GM19240 (cell line): ENCODE data around the gene RPS6KB1.
A peak's percentile ranks its signal among the peaks of the same experiment; 100 is the strongest.
"Not testable (repeated sequence)": the region's sequence is repeated elsewhere in the genome, so short reads cannot be mapped to it uniquely, and the experiment has no call there.

Experiments
- DNase-seq: peaks from one replicate; pipeline ENCODE4 v3.0.0; 2011; ENCODE audit warnings: low spot score; ENCODE audit not compliant: insufficient read length

The RPS6KB1 gene

GRCh38 chr17:59870482-59870881, 22.4 kb upstream of the RPS6KB1 start:
- DNase-seq: no peak

- no peak for DNase-seq
Observed at GRCh38 chr17:59872351-59872750, 20.6 kb upstream of the RPS6KB1 start.

GRCh38 chr17:59873414-59873813, 19.5 kb upstream of the RPS6KB1 start:
- not testable (repeated sequence) for DNase-seq

- no peak for DNase-seq
Observed at GRCh38 chr17:59874376-59874775, 18.5 kb upstream of the RPS6KB1 start.

- DNase-seq: no peak
Observed at GRCh38 chr17:59876107-59876506, 16.8 kb upstream of the RPS6KB1 start.

GRCh38 chr17:59877965-59878364, 15.0 kb upstream of the RPS6KB1 start:
- DNase-seq: no peak

- no peak for DNase-seq
Observed at GRCh38 chr17:59878624-59879023, 14.3 kb upstream of the RPS6KB1 start.

- no peak for DNase-seq
Observed at GRCh38 chr17:59884861-59885260, 8.1 kb upstream of the RPS6KB1 start.

- no peak for DNase-seq
Observed at GRCh38 chr17:59888145-59888750, 4.7 kb upstream of the RPS6KB1 start.

GRCh38 chr17:59890720-59891119, 2.2 kb upstream of the RPS6KB1 start:
- DNase-seq: no peak

GRCh38 chr17:59892251-59892923, 534 bp upstream of the RPS6KB1 start:
- no peak for DNase-seq

GRCh38 chr17:59893676-59894100, 767 bp downstream of the RPS6KB1 start:
- no peak for DNase-seq

GRCh38 chr17:59897090-59897489, 4.2 kb downstream of the RPS6KB1 start:
- no peak for DNase-seq

- DNase-seq: no peak
Observed at GRCh38 chr17:59899099-59899498, 6.2 kb downstream of the RPS6KB1 start.

- DNase-seq: no peak
Observed at GRCh38 chr17:59901604-59902003, 8.7 kb downstream of the RPS6KB1 start.

GRCh38 chr17:59903455-59903854, 10.5 kb downstream of the RPS6KB1 start:
- DNase-seq: no peak

- DNase-seq: no peak
Observed at GRCh38 chr17:59907467-59907866, 14.5 kb downstream of the RPS6KB1 start.

GRCh38 chr17:59914274-59914854, 21.4 kb downstream of the RPS6KB1 start:
- DNase-seq: peak; percentile 12

- no peak for DNase-seq
Observed at GRCh38 chr17:59916446-59916845, 23.5 kb downstream of the RPS6KB1 start.

GRCh38 chr17:59920637-59921036, 27.7 kb downstream of the RPS6KB1 start:
- not testable (repeated sequence) for DNase-seq

- not testable (repeated sequence) for DNase-seq
Observed at GRCh38 chr17:59930121-59930520, 37.2 kb downstream of the RPS6KB1 start.

GRCh38 chr17:59930768-59931167, 37.8 kb downstream of the RPS6KB1 start:
- not testable (repeated sequence) for DNase-seq

GRCh38 chr17:59933317-59933716, 40.4 kb downstream of the RPS6KB1 start:
- DNase-seq: not testable (repeated sequence)
